Left lung (tissue), 10 donors: ENCODE results near the gene VCP. TPM values are rescaled to one million over a fixed set of nuclear protein-coding genes. Genes with fewer than 3 reads are reported as not detected.

ENCODE experiments used
- ATAC-seq: fragments of 200-7000 bp; cut with Tn5 transposase; one replicate; pipeline ENCODE4 v1.9.1; 2020; ENCODE audit warnings: moderate library complexity
- DNase-seq, 4 donors: peaks; one replicate each; pipeline ENCODE4 v3.0.0-alpha.2; 2013 to 2020
- H3K27ac ChIP-seq, 2 donors: fragments of 200-600 bp; sonication (generic) in 1 of 2; one replicate each; pipeline versions ENCODE4 v1.5.0 to v1.8.0; 2020 to 2021
- H3K27me3 ChIP-seq, 2 donors: fragments of 200-600 bp; sonication (generic) in 1 of 2; one replicate each; pipeline versions ENCODE4 v1.5.0 to v1.8.0; 2020 to 2021
- H3K36me3 ChIP-seq, 2 donors: fragments of 200-600 bp; sonication (generic) in 1 of 2; one replicate each; pipeline versions ENCODE4 v1.5.0 to v1.8.0; 2020 to 2021
- H3K4me1 ChIP-seq, 2 donors: fragments of 200-600 bp; one replicate each; pipeline ENCODE4 v1.8.0; 2021
- H3K4me3 ChIP-seq, 2 donors: fragments of 200-600 bp; sonication (generic) in 1 of 2; one replicate each; pipeline versions ENCODE4 v1.5.0 to v1.8.0; 2020 to 2021; ENCODE audit warnings: mild to moderate bottlenecking in 1 of 2
- H3K9me3 ChIP-seq, 2 donors: fragments of 200-600 bp; sonication (generic) in 1 of 2; one replicate each; pipeline versions ENCODE4 v1.5.0 to v1.8.0; 2020 to 2021
- intact Hi-C, 2 donors: fragments of 100-400 bp; cut with DNase I; formaldehyde crosslinking; loops; one replicate each; pipeline versions ENCODE4 v1.11.2 to v1.14.2; 2022
- polyA plus RNA-seq, 6 donors: library from polyadenylated mRNA; unstranded; fragments of 120-200 nt; gene quantifications; one replicate each; pipeline ENCODE4 v1.2.1, GENCODE V29; 2013; ENCODE audit not compliant: insufficient read length in 6 of 6
- total RNA-seq, 2 donors: library from RNA; stranded (reverse); fragmentation: NEBNext Ultra II Directional; extraction: Animal tissue kit (Norgen Biotek cat#: 25700); gene quantifications; one replicate each; pipeline ENCODE4 v1.2.1, GENCODE V29; 2021
- TF ChIP-seq, protein P1 (sequence below), 2 donors: fragments of 200-600 bp; sonication (generic) in 1 of 2; IDR thresholded peaks; one replicate each; pipeline versions ENCODE4 v1.5.0 to v1.8.0; 2021; ENCODE audit warnings: antibody characterized with exemption in 2 of 2
- donor health status: DM: no; HTN: yes; CAD: no.
- donor health status: DM: no; HTN: no; CAD: no.

The VCP gene
- total and polyA plus RNA-seq, 8 donors: 198 to 327 (median 224) TPM

DNA sequence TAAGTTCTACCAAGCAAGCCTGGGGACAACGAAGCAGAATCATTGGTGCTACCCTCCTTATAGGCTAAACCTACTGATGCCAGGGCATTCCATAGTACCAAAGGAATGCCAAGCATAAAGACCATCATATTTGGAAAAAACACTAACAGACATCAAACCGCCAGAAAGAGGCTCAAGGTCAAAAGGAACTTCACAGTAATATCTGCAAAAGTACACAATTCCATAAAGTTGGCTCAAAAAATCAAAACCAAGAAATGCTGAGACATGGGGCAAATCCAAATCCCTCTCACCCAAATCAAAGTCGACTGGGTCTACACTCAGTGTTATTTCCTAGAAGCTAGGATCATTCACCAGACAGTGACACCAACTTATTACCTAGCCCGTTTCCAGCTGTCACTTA, 3.4 kb downstream of the VCP start:
- intact Hi-C loops: no loop called here
- Histone ChIP-seq H3K9me3 (no peaks in the 10 kb centered on the region), H3K36me3 (peaks cover 8 to 56% of the 10 kb centered on the region in 2 donors), H3K27ac (no peak overlapping the region), H3K4me1 (peaks cover 15 to 50% of the 10 kb centered on the region in 2 donors), H3K27me3 (no peaks in the 10 kb centered on the region), H3K4me3 (no peak overlapping the region)
- DNase-seq: no peak
- TF ChIP-seq, protein P1, sequence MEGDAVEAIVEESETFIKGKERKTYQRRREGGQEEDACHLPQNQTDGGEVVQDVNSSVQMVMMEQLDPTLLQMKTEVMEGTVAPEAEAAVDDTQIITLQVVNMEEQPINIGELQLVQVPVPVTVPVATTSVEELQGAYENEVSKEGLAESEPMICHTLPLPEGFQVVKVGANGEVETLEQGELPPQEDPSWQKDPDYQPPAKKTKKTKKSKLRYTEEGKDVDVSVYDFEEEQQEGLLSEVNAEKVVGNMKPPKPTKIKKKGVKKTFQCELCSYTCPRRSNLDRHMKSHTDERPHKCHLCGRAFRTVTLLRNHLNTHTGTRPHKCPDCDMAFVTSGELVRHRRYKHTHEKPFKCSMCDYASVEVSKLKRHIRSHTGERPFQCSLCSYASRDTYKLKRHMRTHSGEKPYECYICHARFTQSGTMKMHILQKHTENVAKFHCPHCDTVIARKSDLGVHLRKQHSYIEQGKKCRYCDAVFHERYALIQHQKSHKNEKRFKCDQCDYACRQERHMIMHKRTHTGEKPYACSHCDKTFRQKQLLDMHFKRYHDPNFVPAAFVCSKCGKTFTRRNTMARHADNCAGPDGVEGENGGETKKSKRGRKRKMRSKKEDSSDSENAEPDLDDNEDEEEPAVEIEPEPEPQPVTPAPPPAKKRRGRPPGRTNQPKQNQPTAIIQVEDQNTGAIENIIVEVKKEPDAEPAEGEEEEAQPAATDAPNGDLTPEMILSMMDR (IDR thresholded peaks at IDR 0.05): no peak
- no peak for ATAC-seq

DNA sequence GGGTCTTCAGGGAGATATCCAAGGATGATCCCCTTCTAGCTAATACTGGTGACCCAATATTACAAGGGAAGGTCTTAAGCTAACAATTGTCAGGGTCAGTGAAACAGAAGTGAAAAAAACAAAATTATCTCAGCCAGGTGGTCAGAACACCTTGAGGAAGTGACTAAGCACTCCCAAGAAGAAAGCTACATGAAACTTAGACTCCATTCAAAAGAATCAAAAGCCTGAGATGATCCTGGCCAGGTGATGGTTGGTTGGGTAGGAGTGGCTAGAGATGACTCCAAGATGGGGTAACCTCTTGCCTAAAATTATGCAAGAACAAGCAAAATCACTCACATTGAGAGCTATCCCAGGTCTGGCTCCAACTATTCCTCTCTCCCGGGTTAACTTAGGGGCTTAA, 5.4 kb downstream of the VCP start:
- Histone ChIP-seq H3K4me1 (peaks cover 15 to 42% of the 10 kb centered on the region in 2 donors), H3K36me3 (peaks cover 17 to 75% of the 10 kb centered on the region in 2 donors), H3K27ac (no peak overlapping the region), H3K9me3 (no peaks in the 10 kb centered on the region), H3K27me3 (no peaks in the 10 kb centered on the region), H3K4me3 (no peak overlapping the region)
- ATAC-seq (no peak), DNase-seq (no peak)
- intact Hi-C loops: no loop called here
- TF ChIP-seq, protein P1 (IDR thresholded peaks at IDR 0.05): no peak

DNA sequence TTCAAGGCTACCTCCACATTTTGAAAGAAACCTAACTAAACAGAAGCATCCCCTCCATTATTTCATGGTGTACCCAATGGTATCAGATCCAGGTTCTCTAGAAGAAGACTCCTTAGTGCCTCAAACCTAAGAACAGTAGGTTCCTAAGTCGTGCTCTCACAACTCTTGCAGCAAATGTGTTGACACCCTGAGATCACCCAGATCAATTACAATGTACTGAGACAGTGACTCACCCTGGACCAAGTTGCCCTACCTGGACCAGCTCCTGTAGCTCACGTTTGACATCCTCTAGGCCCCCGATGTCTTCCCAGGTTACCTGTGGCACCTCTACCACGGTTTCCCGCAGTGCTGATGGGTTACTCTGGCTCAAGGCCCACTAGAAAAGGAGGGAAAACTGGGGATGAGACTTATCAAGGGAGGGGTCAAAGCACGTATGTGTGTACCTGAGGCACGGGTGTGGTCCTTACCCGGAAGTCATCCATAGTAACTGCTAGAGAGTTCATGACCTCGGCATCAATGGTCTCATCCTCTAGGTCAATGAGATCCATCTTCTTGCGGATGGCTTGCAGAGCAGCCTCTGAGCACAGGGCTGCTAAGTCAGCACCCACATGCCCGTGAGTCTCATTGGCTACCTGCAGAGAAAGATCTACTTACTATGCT, 11.7 kb downstream of the VCP start:
- Histone ChIP-seq H3K4me1 (no peaks in the 10 kb centered on the region), H3K27me3 (no peaks in the 10 kb centered on the region), H3K9me3 (no peaks in the 10 kb centered on the region), H3K4me3 (no peak overlapping the region), H3K27ac (no peak overlapping the region), H3K36me3 (peaks cover 22 to 100% of the 10 kb centered on the region in 2 donors)
- intact Hi-C loops: no loop called here
- ATAC-seq (no peak), DNase-seq (no peak)
- TF ChIP-seq, protein P1 (IDR thresholded peaks at IDR 0.05): no peak

DNA sequence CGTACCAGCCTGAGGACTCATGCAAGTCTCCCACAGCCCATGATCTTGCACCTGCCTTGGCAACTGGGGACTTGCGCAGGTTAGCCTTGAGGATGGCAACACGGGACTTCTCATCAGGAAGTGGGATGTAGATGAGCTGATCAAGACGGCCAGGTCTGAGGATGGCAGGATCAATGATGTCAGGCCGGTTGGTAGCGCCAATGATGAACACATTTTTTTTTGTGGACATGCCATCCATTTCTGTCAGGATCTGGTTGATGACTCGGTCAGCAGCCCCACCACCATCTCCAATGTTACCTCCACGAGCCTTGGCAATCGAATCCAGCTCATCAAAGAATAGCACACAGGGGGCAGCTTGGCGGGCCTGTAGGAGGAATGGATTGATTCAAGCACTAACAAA, 13.0 kb downstream of the VCP start:
- Histone ChIP-seq H3K27ac (no peak overlapping the region), H3K4me3 (no peak overlapping the region), H3K36me3 (peaks cover 21 to 100% of the 10 kb centered on the region in 2 donors), H3K27me3 (no peaks in the 10 kb centered on the region), H3K4me1 (no peaks in the 10 kb centered on the region), H3K9me3 (no peaks in the 10 kb centered on the region)
- intact Hi-C loops: no loop called here
- ATAC-seq (no peak), DNase-seq (no peak)
- TF ChIP-seq, protein P1 (IDR thresholded peaks at IDR 0.05): no peak

DNA sequence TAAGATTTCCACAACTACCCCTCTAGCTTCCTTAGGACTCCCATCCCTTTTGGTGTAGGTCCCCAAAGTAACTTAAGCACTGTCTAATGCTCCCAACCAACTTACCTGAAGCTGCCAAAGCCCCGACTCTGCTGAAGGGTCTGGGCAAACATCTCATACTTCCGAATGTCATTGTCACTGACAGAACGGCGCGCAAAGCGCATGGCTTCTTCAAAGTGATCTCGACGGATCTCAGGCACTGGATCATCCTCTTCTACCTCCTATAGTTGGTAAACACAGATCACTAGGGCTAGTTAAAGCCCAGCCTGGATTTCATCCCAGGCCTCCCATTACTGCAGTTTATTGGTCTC, 15.2 kb downstream of the VCP start:
- Histone ChIP-seq H3K36me3 (peaks cover 9 to 94% of the 10 kb centered on the region in 2 donors), H3K4me1 (no peaks in the 10 kb centered on the region), H3K27ac (no peak overlapping the region), H3K4me3 (no peak overlapping the region), H3K27me3 (no peaks in the 10 kb centered on the region), H3K9me3 (no peaks in the 10 kb centered on the region)
- DNase-seq: no peak
- TF ChIP-seq, protein P1 (IDR thresholded peaks at IDR 0.05): no peak
- intact Hi-C loops: no loop called here
- no peak for ATAC-seq
